K562 (cell line): ENCODE data around the gene RAP2B. TPM values are rescaled to one million over a fixed set of nuclear protein-coding genes. Genes with fewer than 3 reads are reported as not detected.

Experiments used
- CBX5 ChIP-seq: IDR thresholded peaks from 2 replicates; pipeline ENCODE4 v1.6.1; 2014; ENCODE audit warnings: low read depth, borderline replicate concordance
- EHMT2 ChIP-seq: fragments of 450-650 bp; IDR thresholded peaks from 2 replicates; pipeline ENCODE4 v1.6.1; 2018; ENCODE audit warnings: antibody characterized with exemption
- EWSR1 ChIP-seq: fragments of 450-650 bp; IDR thresholded peaks from 2 replicates; pipeline ENCODE4 v1.6.1; 2018; ENCODE audit warnings: borderline replicate concordance, mild to moderate bottlenecking, low read depth, moderate library complexity; ENCODE audit not compliant: partially characterized antibody
- JUN ChIP-seq, 2 experiments: sonication (generic) in 1 of 2; formaldehyde crosslinking in 1 of 2; IDR thresholded peaks; 2 replicates each; pipeline versions ENCODE4 v1.6.1 to v1.8.0; 2012 to 2022; ENCODE audit warnings: borderline replicate concordance in 2 of 2, mild to moderate bottlenecking in 2 of 2, improper control_type of control experiment in 1 of 2, low read depth in 1 of 2, low read length in 1 of 2, missing genetic modification reagents in 1 of 2
- NFE2L1 ChIP-seq: fragments of 450-650 bp; IDR thresholded peaks from 2 replicates; pipeline ENCODE4 v1.6.1; 2016; ENCODE audit warnings: missing genetic modification characterization, low read depth, mild to moderate bottlenecking, missing compliant biosample characterization, moderate library complexity, borderline replicate concordance
- NR0B1 ChIP-seq: fragments of 450-650 bp; IDR thresholded peaks from one replicate; pipeline ENCODE4 v1.6.1; 2018; ENCODE audit warnings: mild to moderate bottlenecking, moderate library complexity; ENCODE audit not compliant: partially characterized antibody
- PHF20 ChIP-seq: fragments of 450-650 bp; IDR thresholded peaks from 2 replicates; pipeline ENCODE4 v1.6.1; 2018; ENCODE audit not compliant: partially characterized antibody
- RBM25 ChIP-seq: fragments of 200-400 bp; formaldehyde crosslinking; IDR thresholded peaks from 2 replicates; pipeline ENCODE4 v1.6.1; 2018; ENCODE audit warnings: low read length, low read depth, moderate library complexity; ENCODE audit not compliant: severe bottlenecking
- ZBTB34 ChIP-seq: fragments of 250-450 bp; sonication (Bioruptor Pico); IDR thresholded peaks from 2 replicates; pipeline ENCODE4 v1.8.0; 2021; ENCODE audit warnings: mild to moderate bottlenecking, moderate library complexity
- polyA plus RNA-seq, 8 experiments: library from polyadenylated mRNA; depleted of rRNA in 4 of 8; stranded (reverse) in 5 of 8; unstranded in 3 of 8; fragments of >200 nt; fragmentation: Nextera tagmentation in 2 of 8; fragmentation: Illumina TruSeq in 1 of 8; extraction: Ambion mirVana in 2 of 8; extraction: Trizol in 1 of 8; gene quantifications; 2 replicates each; pipeline versions ENCODE4 v1.2.1 to v1.2.3, GENCODE V29; 2011 to 2014; ENCODE audit warnings: inconsistent platforms in 1 of 8, missing spikeins in 1 of 8
- total RNA-seq, 7 experiments: library from RNA; depleted of rRNA in 6 of 7; stranded (reverse); fragments of >200 nt in 6 of 7; fragmentation: Illumina TruSeq in 2 of 7; extraction: Trizol in 2 of 7; gene quantifications; 2 replicates each; pipeline versions ENCODE4 v1.2.1 to v1.2.3, GENCODE V29; 2011 to 2021; ENCODE audit warnings: low replicate concordance in 1 of 7
- TF ChIP-seq, protein P1 (sequence below): fragments of 200-600 bp; sonication (generic); IDR thresholded peaks from one replicate; pipeline ENCODE4 v1.6.1; 2012; ENCODE audit warnings: mild to moderate bottlenecking, low read depth, low read length, inconsistent platforms

Gene RAP2B
- total and polyA plus RNA-seq, 9 of the 15 experiments (the other 6 are each of a cell fraction or from before 2014, with no cell fraction given): 9.4 to 31.2 (median 15.8) TPM

- TF ChIP-seq, protein P1, sequence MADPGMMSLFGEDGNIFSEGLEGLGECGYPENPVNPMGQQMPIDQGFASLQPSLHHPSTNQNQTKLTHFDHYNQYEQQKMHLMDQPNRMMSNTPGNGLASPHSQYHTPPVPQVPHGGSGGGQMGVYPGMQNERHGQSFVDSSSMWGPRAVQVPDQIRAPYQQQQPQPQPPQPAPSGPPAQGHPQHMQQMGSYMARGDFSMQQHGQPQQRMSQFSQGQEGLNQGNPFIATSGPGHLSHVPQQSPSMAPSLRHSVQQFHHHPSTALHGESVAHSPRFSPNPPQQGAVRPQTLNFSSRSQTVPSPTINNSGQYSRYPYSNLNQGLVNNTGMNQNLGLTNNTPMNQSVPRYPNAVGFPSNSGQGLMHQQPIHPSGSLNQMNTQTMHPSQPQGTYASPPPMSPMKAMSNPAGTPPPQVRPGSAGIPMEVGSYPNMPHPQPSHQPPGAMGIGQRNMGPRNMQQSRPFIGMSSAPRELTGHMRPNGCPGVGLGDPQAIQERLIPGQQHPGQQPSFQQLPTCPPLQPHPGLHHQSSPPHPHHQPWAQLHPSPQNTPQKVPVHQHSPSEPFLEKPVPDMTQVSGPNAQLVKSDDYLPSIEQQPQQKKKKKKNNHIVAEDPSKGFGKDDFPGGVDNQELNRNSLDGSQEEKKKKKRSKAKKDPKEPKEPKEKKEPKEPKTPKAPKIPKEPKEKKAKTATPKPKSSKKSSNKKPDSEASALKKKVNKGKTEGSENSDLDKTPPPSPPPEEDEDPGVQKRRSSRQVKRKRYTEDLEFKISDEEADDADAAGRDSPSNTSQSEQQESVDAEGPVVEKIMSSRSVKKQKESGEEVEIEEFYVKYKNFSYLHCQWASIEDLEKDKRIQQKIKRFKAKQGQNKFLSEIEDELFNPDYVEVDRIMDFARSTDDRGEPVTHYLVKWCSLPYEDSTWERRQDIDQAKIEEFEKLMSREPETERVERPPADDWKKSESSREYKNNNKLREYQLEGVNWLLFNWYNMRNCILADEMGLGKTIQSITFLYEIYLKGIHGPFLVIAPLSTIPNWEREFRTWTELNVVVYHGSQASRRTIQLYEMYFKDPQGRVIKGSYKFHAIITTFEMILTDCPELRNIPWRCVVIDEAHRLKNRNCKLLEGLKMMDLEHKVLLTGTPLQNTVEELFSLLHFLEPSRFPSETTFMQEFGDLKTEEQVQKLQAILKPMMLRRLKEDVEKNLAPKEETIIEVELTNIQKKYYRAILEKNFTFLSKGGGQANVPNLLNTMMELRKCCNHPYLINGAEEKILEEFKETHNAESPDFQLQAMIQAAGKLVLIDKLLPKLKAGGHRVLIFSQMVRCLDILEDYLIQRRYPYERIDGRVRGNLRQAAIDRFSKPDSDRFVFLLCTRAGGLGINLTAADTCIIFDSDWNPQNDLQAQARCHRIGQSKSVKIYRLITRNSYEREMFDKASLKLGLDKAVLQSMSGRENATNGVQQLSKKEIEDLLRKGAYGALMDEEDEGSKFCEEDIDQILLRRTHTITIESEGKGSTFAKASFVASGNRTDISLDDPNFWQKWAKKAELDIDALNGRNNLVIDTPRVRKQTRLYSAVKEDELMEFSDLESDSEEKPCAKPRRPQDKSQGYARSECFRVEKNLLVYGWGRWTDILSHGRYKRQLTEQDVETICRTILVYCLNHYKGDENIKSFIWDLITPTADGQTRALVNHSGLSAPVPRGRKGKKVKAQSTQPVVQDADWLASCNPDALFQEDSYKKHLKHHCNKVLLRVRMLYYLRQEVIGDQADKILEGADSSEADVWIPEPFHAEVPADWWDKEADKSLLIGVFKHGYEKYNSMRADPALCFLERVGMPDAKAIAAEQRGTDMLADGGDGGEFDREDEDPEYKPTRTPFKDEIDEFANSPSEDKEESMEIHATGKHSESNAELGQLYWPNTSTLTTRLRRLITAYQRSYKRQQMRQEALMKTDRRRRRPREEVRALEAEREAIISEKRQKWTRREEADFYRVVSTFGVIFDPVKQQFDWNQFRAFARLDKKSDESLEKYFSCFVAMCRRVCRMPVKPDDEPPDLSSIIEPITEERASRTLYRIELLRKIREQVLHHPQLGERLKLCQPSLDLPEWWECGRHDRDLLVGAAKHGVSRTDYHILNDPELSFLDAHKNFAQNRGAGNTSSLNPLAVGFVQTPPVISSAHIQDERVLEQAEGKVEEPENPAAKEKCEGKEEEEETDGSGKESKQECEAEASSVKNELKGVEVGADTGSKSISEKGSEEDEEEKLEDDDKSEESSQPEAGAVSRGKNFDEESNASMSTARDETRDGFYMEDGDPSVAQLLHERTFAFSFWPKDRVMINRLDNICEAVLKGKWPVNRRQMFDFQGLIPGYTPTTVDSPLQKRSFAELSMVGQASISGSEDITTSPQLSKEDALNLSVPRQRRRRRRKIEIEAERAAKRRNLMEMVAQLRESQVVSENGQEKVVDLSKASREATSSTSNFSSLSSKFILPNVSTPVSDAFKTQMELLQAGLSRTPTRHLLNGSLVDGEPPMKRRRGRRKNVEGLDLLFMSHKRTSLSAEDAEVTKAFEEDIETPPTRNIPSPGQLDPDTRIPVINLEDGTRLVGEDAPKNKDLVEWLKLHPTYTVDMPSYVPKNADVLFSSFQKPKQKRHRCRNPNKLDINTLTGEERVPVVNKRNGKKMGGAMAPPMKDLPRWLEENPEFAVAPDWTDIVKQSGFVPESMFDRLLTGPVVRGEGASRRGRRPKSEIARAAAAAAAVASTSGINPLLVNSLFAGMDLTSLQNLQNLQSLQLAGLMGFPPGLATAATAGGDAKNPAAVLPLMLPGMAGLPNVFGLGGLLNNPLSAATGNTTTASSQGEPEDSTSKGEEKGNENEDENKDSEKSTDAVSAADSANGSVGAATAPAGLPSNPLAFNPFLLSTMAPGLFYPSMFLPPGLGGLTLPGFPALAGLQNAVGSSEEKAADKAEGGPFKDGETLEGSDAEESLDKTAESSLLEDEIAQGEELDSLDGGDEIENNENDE: no peak
- TF ChIP-seq EHMT2 (no peak), PHF20 (no peak), ZBTB34 (CRISPR knock-in tag) (no peak), NR0B1 (no peak), EWSR1 (no peak), CBX5 (no peak), JUN (IDR thresholded peaks at IDR 0.05; ENCODE audit: borderline replicate concordance, low read depth, low read length) (no peak; the same call in 1 of the 2 replicates), JUN (CRISPR knock-in tag; IDR thresholded peaks at IDR 0.05; ENCODE audit: borderline replicate concordance) (no peak), RBM25 (peak; percentile 88), NFE2L1 (tag) (no peak)
Observed at GRCh38 chr3:153161138-153161713, 800 bp upstream of the RAP2B start (continued).
